ENCODE results near the gene TMED7.

Gene TMED7

DNA sequence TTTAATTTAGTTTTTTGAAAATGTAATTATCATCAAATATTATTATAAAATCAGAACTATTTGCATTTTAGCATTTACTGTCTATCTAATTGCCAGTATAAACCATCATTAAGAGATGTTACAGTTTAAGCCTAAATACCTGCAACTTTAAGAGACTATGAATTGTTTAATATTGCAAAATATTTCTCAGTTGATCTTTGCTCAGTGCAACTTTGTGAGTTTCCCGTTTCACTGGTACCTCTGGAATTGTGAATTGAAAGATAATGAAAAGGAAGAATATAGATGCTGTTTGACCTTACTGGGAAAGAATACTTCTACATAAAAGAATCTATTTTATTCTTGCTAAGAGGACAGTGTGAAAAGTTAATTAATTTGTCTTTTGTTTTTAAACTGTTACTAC lies 30.2 kb upstream of the TMED7 start:
- TF ChIP-seq SIN3A (IDR thresholded peaks at IDR 0.05; ENCODE audit: borderline replicate concordance, insufficient read depth, low read length): no peak
- TF ChIP-seq, protein P1, sequence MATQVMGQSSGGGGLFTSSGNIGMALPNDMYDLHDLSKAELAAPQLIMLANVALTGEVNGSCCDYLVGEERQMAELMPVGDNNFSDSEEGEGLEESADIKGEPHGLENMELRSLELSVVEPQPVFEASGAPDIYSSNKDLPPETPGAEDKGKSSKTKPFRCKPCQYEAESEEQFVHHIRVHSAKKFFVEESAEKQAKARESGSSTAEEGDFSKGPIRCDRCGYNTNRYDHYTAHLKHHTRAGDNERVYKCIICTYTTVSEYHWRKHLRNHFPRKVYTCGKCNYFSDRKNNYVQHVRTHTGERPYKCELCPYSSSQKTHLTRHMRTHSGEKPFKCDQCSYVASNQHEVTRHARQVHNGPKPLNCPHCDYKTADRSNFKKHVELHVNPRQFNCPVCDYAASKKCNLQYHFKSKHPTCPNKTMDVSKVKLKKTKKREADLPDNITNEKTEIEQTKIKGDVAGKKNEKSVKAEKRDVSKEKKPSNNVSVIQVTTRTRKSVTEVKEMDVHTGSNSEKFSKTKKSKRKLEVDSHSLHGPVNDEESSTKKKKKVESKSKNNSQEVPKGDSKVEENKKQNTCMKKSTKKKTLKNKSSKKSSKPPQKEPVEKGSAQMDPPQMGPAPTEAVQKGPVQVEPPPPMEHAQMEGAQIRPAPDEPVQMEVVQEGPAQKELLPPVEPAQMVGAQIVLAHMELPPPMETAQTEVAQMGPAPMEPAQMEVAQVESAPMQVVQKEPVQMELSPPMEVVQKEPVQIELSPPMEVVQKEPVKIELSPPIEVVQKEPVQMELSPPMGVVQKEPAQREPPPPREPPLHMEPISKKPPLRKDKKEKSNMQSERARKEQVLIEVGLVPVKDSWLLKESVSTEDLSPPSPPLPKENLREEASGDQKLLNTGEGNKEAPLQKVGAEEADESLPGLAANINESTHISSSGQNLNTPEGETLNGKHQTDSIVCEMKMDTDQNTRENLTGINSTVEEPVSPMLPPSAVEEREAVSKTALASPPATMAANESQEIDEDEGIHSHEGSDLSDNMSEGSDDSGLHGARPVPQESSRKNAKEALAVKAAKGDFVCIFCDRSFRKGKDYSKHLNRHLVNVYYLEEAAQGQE (IDR thresholded peaks at IDR 0.05; ENCODE audit: insufficient read depth in 1 of 2, low read depth in 2 of 2, low read length in 2 of 2): no peak
- no peak for TF ChIP-seq FOXP2 (optimal IDR thresholded peaks at IDR 0.05; ENCODE audit: borderline replicate concordance, extremely low read depth, extremely low read length, insufficient read depth)
- TF ChIP-seq TAF1 (IDR thresholded peaks at IDR 0.05; ENCODE audit: borderline replicate concordance, insufficient read depth, low read length): no peak
- TF ChIP-seq POLR2AphosphoS5 (IDR thresholded peaks at IDR 0.05; ENCODE audit: low read depth, low read length): no peak

DNA sequence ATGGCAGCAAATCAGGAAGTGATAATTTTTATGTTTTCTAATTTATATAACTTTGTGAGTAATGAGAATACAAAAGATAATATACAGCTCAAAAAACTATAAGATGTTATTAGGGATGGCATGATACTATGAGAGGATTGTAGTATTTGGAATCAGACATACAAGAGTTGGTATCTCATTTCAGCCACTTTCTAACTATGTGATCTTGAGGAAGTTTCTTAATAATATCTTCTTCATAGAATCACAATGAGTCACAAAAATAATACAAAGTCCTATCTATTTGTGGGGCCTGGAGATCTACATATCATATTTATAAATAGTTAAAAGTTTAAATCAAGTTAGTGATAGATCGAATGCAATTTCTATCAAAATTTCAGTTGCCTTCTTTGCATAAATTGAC lies 23.7 kb upstream of the TMED7 start:
- TF ChIP-seq FOXP2 (optimal IDR thresholded peaks at IDR 0.05; ENCODE audit: borderline replicate concordance, extremely low read depth, extremely low read length, insufficient read depth) (no peak), POLR2AphosphoS5 (IDR thresholded peaks at IDR 0.05; ENCODE audit: low read depth, low read length) (no peak), SIN3A (IDR thresholded peaks at IDR 0.05; ENCODE audit: borderline replicate concordance, insufficient read depth, low read length) (no peak), TAF1 (IDR thresholded peaks at IDR 0.05; ENCODE audit: borderline replicate concordance, insufficient read depth, low read length) (no peak)
- TF ChIP-seq, protein P1 (IDR thresholded peaks at IDR 0.05; ENCODE audit: insufficient read depth in 1 of 2, low read depth in 2 of 2, low read length in 2 of 2): no peak

DNA sequence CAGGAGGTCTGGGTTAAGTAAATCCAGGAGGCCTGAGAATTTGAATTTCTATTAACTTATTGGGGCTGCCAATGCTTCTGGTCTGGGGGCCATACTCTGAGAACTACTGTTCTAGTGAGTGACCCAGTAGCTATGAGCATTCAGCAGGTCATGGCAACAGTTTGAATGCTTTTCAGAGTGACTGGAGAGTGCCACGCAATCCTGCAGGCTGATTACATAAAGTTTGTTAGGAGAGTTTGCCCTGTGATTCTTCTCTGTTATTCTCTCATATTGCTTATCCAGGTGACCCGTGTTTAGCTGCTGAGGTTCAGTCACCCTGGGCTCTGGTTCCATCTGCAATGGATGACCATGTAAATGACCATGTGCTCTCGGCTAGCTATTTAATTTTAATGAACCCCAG lies 22.2 kb upstream of the TMED7 start:
- TF ChIP-seq SIN3A (IDR thresholded peaks at IDR 0.05; ENCODE audit: borderline replicate concordance, insufficient read depth, low read length) (no peak), POLR2AphosphoS5 (IDR thresholded peaks at IDR 0.05; ENCODE audit: low read depth, low read length) (no peak), TAF1 (IDR thresholded peaks at IDR 0.05; ENCODE audit: borderline replicate concordance, insufficient read depth, low read length) (no peak), FOXP2 (optimal IDR thresholded peaks at IDR 0.05; ENCODE audit: borderline replicate concordance, extremely low read depth, extremely low read length, insufficient read depth) (no peak)
- TF ChIP-seq, protein P1 (IDR thresholded peaks at IDR 0.05; ENCODE audit: insufficient read depth in 1 of 2, low read depth in 2 of 2, low read length in 2 of 2): no peak

DNA sequence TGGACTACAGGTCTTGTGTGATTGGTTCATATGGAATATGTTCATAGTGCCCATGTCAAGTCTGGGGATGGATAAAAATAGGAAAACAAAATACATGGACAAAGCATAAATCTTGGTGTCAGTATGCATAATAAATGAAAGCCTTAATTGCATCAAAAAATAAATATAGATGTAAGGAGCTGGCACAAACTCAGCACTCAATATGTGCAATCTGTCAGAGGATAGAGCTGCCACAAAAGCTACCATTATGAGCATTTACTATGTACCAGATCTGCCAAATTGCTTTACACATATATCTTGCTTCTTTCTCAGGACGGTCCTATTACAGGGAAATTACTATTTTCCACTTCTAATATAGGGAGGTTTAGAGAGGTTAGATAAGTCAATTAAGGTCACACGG lies 18.2 kb upstream of the TMED7 start:
- no peak for TF ChIP-seq SIN3A (IDR thresholded peaks at IDR 0.05; ENCODE audit: borderline replicate concordance, insufficient read depth, low read length)
- no peak for TF ChIP-seq FOXP2 (optimal IDR thresholded peaks at IDR 0.05; ENCODE audit: borderline replicate concordance, extremely low read depth, extremely low read length, insufficient read depth)
- TF ChIP-seq, protein P1 (IDR thresholded peaks at IDR 0.05; ENCODE audit: insufficient read depth in 1 of 2, low read depth in 2 of 2, low read length in 2 of 2): no peak
- no peak for TF ChIP-seq POLR2AphosphoS5 (IDR thresholded peaks at IDR 0.05; ENCODE audit: low read depth, low read length)
- TF ChIP-seq TAF1 (IDR thresholded peaks at IDR 0.05; ENCODE audit: borderline replicate concordance, insufficient read depth, low read length): no peak

DNA sequence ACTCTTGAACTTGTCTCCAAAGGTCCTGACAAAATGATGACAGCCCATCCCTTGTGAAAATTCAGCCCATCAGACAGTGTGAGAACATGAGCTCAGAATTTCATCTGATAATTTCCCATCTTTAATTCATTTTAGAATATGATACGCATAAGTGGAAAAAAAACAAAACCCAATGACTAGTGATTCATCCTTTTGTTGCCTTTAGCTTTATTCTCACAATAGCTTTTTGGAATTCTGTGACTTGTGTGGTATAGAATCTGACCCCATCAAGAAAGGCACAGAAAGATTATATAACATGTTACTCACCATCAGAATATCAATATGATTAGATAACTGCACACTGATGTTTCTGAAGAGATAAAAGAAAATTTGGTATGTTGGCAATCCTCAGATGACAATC lies 16.1 kb upstream of the TMED7 start:
- TF ChIP-seq FOXP2 (optimal IDR thresholded peaks at IDR 0.05; ENCODE audit: borderline replicate concordance, extremely low read depth, extremely low read length, insufficient read depth) (no peak), SIN3A (IDR thresholded peaks at IDR 0.05; ENCODE audit: borderline replicate concordance, insufficient read depth, low read length) (no peak), POLR2AphosphoS5 (IDR thresholded peaks at IDR 0.05; ENCODE audit: low read depth, low read length) (no peak), TAF1 (IDR thresholded peaks at IDR 0.05; ENCODE audit: borderline replicate concordance, insufficient read depth, low read length) (no peak)
- TF ChIP-seq, protein P1 (IDR thresholded peaks at IDR 0.05; ENCODE audit: insufficient read depth in 1 of 2, low read depth in 2 of 2, low read length in 2 of 2): no peak
